Measurements from ENCODE around the gene ASTN2.

Gene ASTN2

DNA sequence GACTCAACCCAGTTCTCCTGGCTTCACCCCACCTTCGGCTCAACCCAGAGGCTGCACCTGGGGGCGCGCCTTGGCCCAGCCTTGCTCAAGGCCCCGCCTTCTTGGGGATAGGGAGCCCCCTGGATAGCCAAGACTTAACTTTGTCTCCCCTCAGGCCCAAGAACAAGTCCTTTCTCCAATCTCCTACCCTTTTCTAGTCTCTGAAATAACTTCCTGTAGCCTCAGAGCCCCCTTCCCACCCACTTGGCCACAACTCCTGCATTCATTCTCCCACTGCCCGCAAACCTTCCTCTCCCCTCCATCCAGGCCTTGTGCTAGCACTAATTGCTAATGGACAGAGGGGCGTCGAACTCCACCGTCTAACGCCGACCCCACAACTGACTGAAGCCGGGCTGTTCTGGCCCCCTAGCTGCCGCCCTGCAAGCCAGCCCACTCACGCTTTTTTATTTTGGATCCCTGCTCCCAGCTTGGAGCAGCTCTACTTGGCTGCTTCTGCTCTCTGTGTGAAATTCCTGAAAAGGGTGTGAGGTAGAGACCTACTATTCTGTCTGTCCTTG, 579 bp upstream of the ASTN2 start:
- no peak for DNase-seq (ENCODE audit: low read depth)

DNA sequence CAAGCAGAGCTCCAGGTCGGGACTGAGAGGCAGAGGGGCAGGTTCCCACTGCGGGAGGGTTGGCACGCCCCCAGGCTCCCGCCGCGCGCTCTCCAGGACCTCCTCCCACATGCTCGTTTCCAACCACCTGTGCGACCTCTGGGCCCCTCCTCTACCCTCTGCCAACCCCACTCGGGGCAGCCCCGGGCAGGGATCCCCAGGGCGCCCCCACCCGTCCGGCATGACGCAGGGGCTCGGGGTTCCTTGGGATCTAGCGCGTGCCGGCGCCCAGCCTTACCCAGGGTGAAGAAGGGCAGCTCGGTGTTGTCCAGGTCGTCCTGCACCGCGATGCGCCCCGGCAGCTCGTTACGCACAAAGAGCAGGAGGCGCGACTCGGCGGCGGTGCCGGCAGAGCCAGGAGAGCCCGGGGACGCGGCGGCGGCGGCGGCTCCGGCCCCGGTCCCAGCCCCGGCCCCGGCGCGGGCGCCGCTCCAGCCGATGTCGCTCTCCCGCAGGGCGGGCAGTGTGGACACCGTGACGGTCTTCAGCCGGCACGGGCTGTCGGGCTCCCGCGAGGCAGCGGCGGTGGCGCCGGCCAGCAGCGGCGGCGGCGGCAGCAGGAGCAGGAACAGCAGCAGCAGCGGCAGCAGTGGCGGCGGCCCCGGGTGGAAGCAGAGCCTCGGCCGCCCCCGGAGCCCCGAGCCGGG, 494 bp downstream of the ASTN2 start:
- no peak for DNase-seq (ENCODE audit: low read depth)

GRCh38 chr9:117413346-117414219, 1.3 kb downstream of the ASTN2 start:
- DNase-seq (ENCODE audit: low read depth) = no peak

DNA sequence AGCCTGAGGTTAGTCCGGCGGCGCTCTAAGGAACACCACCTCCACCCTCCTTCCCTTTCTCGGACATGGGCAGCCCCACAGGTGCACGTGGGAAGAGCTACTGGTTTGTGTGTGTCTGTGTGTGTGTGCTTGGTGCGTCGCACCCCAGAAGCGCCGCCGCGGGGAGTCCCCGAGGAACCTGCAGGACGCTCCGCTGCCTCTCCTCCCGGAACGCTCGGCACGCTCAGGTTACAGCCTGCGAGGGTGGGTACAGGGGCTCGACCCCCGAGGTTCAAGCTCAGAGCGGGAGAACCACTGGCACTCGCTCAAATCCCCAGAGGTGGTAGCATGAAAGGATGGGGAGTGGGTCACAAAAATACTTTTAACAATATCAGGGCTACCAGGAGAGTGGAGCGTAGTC, 2.0 kb downstream of the ASTN2 start:
- DNase-seq (ENCODE audit: low read depth) = no peak

- DNase-seq (ENCODE audit: low read depth) = no peak
These were observed 2.7 kb downstream of the ASTN2 start for GRCh38 chr9:117412006-117412715.

DNA sequence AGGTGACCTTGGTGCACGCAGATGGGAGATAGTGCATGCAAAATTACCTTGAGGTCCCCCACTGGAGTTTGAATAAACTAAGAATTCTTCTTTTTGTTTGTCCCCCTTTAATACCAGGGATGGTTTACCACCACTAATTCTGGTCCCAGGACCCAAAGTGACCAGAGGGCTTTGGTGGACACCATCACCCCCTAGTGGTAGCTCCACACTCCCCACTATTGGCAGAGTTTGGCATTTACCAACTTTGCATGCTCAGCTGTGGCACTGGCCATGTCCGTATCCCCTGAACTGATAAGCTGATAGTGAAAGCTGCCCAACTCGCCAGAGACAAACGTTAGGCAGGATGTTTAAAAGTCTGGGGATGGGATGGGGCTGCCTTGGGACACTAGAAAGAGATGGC, 3.3 kb downstream of the ASTN2 start:
- DNase-seq (ENCODE audit: low read depth) = no peak

- DNase-seq (ENCODE audit: low read depth) = no peak
These were observed 5.5 kb downstream of the ASTN2 start for GRCh38 chr9:117409321-117409720.

GRCh38 chr9:117407436-117408022, 7.3 kb downstream of the ASTN2 start:
- DNase-seq (ENCODE audit: low read depth) = no peak

- DNase-seq (ENCODE audit: low read depth) = no peak
These were observed 8.7 kb downstream of the ASTN2 start for GRCh38 chr9:117405950-117406705.

DNA sequence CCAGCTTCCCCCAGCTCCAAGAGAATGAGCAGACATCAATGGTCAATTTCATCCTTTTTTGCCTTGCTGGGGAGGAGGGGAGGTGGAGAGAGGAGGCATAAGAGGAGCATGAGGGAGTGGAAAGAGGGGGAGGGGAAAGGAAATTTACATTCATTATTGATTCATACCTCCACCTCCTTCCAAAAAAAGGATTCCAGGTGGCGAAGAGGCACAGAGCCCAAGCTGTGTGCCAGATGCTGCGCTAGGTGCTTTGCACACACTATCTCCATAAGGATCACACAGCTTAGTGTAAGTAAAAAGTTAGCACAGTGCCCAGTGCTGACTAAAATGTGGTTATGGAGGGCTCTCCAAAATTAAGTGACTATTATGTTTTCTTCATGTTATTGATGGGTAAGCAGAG, 11.0 kb downstream of the ASTN2 start:
- no peak for DNase-seq (ENCODE audit: low read depth)

- DNase-seq (ENCODE audit: low read depth) = no peak
These were observed 11.4 kb downstream of the ASTN2 start for GRCh38 chr9:117403403-117403811.

DNA sequence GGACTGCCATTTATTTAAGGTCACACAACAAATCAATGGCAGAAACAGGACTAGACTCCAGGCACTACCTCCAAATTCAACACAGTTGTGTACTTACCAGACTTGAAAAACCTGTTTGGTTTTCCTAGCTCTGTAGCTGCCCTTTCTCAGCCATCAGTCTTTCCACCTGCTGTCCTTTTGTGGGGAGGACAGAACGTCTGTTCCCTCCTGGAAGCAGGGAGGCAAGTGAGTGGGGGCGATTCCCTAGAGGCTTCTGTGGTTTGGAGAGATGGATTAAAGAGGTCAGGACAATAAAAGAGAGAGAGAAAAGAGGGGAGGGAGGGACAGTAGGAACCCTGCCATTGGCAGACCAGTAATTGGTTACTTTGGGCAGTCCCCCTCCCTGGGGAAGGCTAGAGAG, 14.7 kb downstream of the ASTN2 start:
- no peak for DNase-seq (ENCODE audit: low read depth)

DNA sequence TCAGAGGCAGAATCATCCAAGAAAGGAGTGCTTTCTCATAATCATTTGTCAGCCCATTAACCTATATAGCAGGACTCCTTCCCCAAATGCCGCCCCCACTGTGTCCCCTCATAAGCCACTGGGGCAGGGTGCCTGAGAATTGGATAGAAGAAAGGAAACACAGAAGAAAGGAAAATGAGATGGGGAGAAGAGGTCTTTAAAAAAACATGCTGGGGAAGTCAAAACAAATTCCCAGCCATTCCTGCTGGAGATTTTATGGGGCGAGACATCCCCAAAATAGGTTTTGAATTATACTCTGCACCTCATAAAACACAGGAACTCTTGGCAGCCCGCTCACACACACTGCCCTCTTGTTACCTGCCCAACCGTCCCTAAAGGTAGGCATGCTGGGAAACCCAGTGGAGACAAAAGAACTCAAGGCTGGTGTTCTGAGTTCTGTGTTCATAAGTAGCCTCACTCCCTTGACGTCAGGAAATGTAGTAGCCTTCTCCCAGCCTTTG, 19.7 kb downstream of the ASTN2 start:
- no peak for DNase-seq (ENCODE audit: low read depth)

DNA sequence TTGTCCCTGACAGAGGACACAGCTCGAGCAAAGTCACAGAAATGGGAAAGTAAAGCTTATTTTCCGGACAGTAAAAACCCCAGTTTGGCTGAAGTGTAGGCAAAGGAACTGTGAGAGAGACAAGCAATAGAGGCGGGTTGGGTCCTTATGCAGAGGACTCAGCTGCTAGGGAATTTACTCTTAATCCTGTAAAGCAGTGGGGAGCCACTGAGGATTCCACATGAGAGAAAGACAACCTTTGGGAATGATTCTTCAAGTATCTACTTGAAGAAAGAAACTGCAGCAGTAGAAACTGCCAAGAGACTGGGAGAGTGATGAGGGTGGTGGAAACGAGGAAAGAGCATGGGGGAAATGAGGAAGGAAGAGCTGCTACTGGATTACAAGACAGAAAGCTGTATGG, 20.2 kb downstream of the ASTN2 start:
- no peak for DNase-seq (ENCODE audit: low read depth)

GRCh38 chr9:117392992-117393391, 21.9 kb downstream of the ASTN2 start:
- no peak for DNase-seq (ENCODE audit: low read depth)

GRCh38 chr9:117387422-117387821, 27.4 kb downstream of the ASTN2 start:
- DNase-seq (ENCODE audit: low read depth) = no peak

GRCh38 chr9:117379341-117379740, 35.5 kb downstream of the ASTN2 start:
- no peak for DNase-seq (ENCODE audit: low read depth)

DNA sequence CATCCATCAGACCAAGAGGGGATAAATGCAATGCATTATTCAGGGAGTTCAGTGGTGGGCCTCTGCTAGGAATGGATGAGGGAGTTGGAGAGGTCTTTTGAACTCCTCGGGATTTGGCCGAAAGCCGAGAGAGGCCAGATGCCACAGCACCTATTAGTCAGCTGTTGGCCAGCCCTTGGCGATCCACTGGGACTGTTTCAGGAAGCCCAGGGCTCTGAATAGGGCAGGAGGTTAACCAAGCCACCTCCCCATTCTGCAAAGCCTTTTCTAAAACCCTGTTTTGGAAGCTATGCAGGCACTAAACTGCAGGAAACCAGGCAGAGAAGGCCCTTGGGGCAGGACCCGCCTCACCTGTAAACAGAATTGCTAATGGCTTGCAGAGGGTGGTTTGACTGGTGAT, 37.8 kb downstream of the ASTN2 start:
- no peak for DNase-seq (ENCODE audit: low read depth)

DNA sequence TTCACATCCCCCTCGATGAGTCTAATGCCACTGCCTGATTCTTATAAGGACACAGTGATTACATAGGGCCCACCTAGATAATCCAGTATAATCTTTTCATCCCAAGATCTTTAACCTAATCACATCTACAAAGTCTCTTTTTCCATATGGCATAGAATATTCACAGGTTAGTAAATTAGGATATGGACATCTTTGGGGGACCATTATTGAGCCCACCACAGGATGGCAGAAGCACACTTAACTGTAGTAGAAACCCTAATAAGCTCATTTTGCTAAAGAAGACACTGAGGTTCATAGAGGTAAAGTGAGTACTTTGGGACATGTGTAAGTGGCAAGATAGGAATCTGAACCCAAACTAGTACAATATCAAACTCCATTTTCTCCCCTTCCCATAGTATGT, 38.9 kb downstream of the ASTN2 start:
- DNase-seq (ENCODE audit: low read depth) = no peak

- DNase-seq (ENCODE audit: low read depth) = no peak
These were observed 40.7 kb downstream of the ASTN2 start for GRCh38 chr9:117374076-117374725.

Data from activated T-helper 1 cell treated with Interleukin-2 at 50 U/mL for 16 hours (primary cell).